ENCODE data around the gene TMEM139.

The TMEM139 gene

DNA sequence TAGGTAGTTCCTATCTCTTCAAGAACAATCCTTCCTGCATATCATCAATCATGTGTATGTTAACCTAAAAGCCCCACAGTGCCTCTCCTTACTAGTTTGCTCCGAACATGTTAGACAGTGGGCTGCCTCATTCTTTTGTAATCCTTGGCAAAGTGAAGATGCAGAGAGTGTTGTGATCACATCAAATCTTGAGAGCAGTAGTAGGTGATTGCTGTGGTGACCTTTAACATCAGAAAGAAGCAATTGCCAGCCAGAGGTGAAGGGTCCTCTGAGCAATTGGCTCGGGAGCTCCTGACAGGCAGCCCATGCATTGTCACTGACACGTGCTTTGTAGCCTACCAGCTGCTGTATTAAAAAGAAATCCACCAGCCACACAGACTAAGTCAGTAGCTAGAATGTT, 41.1 kb upstream of the TMEM139 start:
- Histone ChIP-seq H3F3A (ENCODE audit: insufficient read depth, low read length) (no peaks in the 10 kb centered on the region), H3K4me3 (ENCODE audit: low read length) (no peak overlapping the region), H4K20me1 (ENCODE audit: insufficient read depth, low read length) (no peaks in the 10 kb centered on the region), H3K4me1 (ENCODE audit: low read length) (peaks cover 5% of the 10 kb centered on the region; the same call in 1 of the 2 replicates), H3K4me2 (ENCODE audit: low read depth, low read length) (no peak overlapping the region), H2AFZ (ENCODE audit: low read length) (no peak overlapping the region), H3K27me3 (replicated peaks; ENCODE audit: insufficient read depth, low read length) (no peaks in the 10 kb centered on the region), H3K27ac (ENCODE audit: low read length) (no peak overlapping the region), H3K9ac (ENCODE audit: low read length) (no peak overlapping the region), H3K36me3 (replicated peaks; ENCODE audit: insufficient read depth, low read length) (no peaks in the 10 kb centered on the region), H3K79me2 (ENCODE audit: low read length) (no peaks in the 10 kb centered on the region), H3K9me2 (replicated peaks; ENCODE audit: insufficient read depth, low read length) (no peaks in the 10 kb centered on the region), H3K9me3 (replicated peaks; ENCODE audit: insufficient read depth, low read length) (no peaks in the 10 kb centered on the region)
- DNase-seq = no peak
- TF ChIP-seq EZH2 (optimal IDR thresholded peaks at IDR 0.05; ENCODE audit: low read depth, low read length) (no peak), EZH2phosphoT487 (IDR thresholded peaks at IDR 0.05; ENCODE audit: low read length) (no peak)
- TF ChIP-seq, protein P1, sequence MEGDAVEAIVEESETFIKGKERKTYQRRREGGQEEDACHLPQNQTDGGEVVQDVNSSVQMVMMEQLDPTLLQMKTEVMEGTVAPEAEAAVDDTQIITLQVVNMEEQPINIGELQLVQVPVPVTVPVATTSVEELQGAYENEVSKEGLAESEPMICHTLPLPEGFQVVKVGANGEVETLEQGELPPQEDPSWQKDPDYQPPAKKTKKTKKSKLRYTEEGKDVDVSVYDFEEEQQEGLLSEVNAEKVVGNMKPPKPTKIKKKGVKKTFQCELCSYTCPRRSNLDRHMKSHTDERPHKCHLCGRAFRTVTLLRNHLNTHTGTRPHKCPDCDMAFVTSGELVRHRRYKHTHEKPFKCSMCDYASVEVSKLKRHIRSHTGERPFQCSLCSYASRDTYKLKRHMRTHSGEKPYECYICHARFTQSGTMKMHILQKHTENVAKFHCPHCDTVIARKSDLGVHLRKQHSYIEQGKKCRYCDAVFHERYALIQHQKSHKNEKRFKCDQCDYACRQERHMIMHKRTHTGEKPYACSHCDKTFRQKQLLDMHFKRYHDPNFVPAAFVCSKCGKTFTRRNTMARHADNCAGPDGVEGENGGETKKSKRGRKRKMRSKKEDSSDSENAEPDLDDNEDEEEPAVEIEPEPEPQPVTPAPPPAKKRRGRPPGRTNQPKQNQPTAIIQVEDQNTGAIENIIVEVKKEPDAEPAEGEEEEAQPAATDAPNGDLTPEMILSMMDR (IDR thresholded peaks at IDR 0.05; ENCODE audit: low read length) = no peak

DNA sequence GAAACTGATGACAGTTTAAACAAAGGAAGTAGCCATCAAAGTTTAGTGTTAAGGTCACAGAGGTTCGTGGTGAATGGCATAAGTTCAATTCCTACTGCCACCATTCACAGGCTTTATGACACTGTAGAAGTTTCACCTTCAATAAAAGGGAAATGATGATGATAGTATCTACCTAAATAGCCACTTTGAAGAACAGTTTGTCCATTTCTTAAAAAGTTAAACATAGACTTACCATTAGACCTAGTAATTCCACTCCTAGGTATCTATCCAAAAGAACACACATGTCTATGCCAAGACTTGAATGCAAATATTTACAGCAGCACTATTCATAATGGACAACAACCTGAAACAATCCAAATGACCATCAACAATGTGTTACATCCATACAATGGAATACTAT, 40.4 kb upstream of the TMEM139 start:
- Histone ChIP-seq H3K27ac (ENCODE audit: low read length) (no peak overlapping the region), H3F3A (ENCODE audit: insufficient read depth, low read length) (no peaks in the 10 kb centered on the region), H3K9me3 (replicated peaks; ENCODE audit: insufficient read depth, low read length) (no peaks in the 10 kb centered on the region), H4K20me1 (ENCODE audit: insufficient read depth, low read length) (no peaks in the 10 kb centered on the region), H3K79me2 (ENCODE audit: low read length) (no peaks in the 10 kb centered on the region), H3K4me1 (ENCODE audit: low read length) (peaks cover 5% of the 10 kb centered on the region; the same call in 1 of the 2 replicates), H3K4me2 (ENCODE audit: low read depth, low read length) (no peak overlapping the region), H3K27me3 (replicated peaks; ENCODE audit: insufficient read depth, low read length) (no peaks in the 10 kb centered on the region), H2AFZ (ENCODE audit: low read length) (no peak overlapping the region), H3K9ac (ENCODE audit: low read length) (no peak overlapping the region), H3K36me3 (replicated peaks; ENCODE audit: insufficient read depth, low read length) (no peaks in the 10 kb centered on the region), H3K4me3 (ENCODE audit: low read length) (no peak overlapping the region), H3K9me2 (replicated peaks; ENCODE audit: insufficient read depth, low read length) (no peaks in the 10 kb centered on the region)
- DNase-seq = no peak
- TF ChIP-seq EZH2 (optimal IDR thresholded peaks at IDR 0.05; ENCODE audit: low read depth, low read length) (no peak), EZH2phosphoT487 (IDR thresholded peaks at IDR 0.05; ENCODE audit: low read length) (no peak)
- TF ChIP-seq, protein P1 (IDR thresholded peaks at IDR 0.05; ENCODE audit: low read length) = no peak

DNA sequence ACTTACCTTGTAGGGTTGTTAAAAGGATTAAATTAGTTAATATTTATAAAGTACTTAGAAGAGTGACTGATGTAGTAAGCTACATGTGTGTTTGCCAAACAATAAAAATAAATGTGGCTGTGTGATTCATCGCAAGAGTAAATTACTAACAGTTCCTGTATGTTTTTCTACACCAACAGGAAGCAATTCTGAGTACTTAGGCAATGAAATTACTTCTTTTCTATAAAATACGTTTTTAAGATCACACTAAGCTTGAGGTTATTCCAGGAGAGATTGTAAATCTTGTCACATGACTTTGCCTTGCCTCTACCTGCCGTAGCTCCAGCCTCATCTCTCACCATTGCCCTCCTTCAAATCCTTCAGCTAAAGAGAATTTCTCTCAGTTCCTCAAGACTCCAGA, 39.6 kb upstream of the TMEM139 start:
- H3K79me2 ChIP-seq (ENCODE audit: low read length) = no peaks in the 10 kb centered on the region
- H4K20me1 ChIP-seq (ENCODE audit: insufficient read depth, low read length) = no peaks in the 10 kb centered on the region
- no peak overlapping the region for H3K27ac ChIP-seq (ENCODE audit: low read length)
- no peaks in the 10 kb centered on the region for H3K9me3 ChIP-seq (replicated peaks; ENCODE audit: insufficient read depth, low read length)
- no peaks in the 10 kb centered on the region for H3K9me2 ChIP-seq (replicated peaks; ENCODE audit: insufficient read depth, low read length)
- peaks cover 9% of the 10 kb centered on the region for H3K4me1 ChIP-seq (ENCODE audit: low read length)
- no peak overlapping the region for H3K4me2 ChIP-seq (ENCODE audit: low read depth, low read length)
- TF ChIP-seq, protein P1 (IDR thresholded peaks at IDR 0.05; ENCODE audit: low read length) = no peak
- TF ChIP-seq EZH2 (optimal IDR thresholded peaks at IDR 0.05; ENCODE audit: low read depth, low read length) = no peak
- TF ChIP-seq EZH2phosphoT487 (IDR thresholded peaks at IDR 0.05; ENCODE audit: low read length) = no peak
- no peak overlapping the region for H3K4me3 ChIP-seq (ENCODE audit: low read length)
- H3F3A ChIP-seq (ENCODE audit: insufficient read depth, low read length) = no peaks in the 10 kb centered on the region
- no peak overlapping the region for H3K9ac ChIP-seq (ENCODE audit: low read length)
- H2AFZ ChIP-seq (ENCODE audit: low read length) = no peak overlapping the region
- H3K36me3 ChIP-seq (replicated peaks; ENCODE audit: insufficient read depth, low read length) = no peaks in the 10 kb centered on the region
- no peaks in the 10 kb centered on the region for H3K27me3 ChIP-seq (replicated peaks; ENCODE audit: insufficient read depth, low read length)
- no peak for DNase-seq

All from MM.1S (cell line).